ENCODE data around the gene LAMC2.

DNA sequence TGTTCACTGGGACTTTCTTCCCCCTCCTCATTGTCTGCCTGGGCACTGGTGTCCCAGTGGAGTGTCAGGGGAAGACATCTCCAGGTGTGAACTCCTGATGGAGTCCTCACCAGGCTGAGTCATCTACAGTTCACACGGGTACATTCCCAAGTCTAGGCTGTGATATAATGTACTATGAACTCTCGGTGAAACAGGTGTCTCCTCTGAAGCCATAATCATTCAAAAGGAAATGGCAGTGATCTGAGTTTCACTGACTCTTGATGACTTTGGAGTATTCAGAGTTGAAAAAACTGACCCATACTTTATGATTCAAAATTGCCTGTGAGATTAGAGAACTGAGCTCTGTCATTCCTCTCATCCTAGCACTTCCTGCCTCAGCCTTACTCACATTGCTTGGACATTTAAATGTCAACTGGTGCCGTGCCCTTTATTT is 9.1 kb downstream of the LAMC2 start:
- TF ChIP-seq CTCF (conservative IDR thresholded peaks at IDR 0.05) (no peak), ZFX (IDR thresholded peaks at IDR 0.05) (no peak)
